ENCODE results near the gene ZNF432.
A peak's percentile ranks its signal among the peaks of the same experiment; 100 is the strongest.
"Not testable (repeated sequence)": the region's sequence is repeated elsewhere in the genome, so short reads cannot be mapped to it uniquely, and the experiment has no call there.

Gene ZNF432

DNA sequence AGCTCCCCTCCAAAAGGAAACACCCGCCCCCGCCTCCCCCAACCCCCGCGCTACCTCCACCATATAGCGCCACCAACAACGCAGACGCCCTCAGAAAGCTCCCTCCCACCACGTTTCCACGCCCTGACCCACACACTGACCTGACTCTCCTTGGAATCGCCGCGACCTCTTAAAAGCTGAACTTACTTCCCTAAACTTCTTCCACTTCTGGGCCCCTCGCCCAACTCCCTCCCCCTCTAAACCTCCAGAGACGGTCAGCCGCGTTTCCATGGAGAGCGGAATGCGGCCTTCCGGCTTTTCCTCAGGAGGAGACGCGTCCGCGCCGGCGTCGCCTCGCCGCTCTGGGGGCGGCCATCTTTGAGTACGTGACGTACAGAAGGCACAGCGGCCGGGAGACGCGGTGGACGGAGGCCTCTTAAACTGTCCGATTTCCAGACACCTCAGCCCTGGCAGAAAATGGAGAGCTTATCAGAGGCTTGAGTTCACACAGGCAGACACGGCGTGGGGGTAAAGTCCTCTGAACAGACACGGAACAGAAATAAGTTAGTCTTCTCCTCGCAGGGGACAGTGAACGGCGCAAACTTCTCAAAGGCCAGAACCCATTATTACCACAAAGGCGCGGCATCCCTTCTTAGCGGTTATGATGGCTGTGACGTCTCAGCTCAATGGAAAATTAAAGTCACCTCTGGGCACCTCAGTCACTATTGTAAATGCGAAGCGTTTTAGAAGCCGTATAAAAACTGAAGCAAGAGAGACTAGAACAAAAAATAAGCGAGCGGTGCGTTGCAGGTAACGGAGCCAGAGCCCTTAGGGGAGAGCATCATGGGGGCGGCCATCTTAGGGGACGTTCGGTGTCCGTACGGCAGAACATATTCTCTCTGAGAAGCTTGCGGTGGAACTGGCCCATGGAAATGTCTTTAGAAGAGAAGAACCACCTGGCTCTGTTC lies at the start of gene ZNF432:
Gene ZNF432 (minus strand): TSS at position 284 of the 947 bp plus-strand sequence. CDS start 1,970 bp downstream, outside the sequence.
- peak; percentile 63 to 75 for DNase-seq (ENCODE audit: low read depth in 1 of 2, low spot score in 1 of 2)

DNA sequence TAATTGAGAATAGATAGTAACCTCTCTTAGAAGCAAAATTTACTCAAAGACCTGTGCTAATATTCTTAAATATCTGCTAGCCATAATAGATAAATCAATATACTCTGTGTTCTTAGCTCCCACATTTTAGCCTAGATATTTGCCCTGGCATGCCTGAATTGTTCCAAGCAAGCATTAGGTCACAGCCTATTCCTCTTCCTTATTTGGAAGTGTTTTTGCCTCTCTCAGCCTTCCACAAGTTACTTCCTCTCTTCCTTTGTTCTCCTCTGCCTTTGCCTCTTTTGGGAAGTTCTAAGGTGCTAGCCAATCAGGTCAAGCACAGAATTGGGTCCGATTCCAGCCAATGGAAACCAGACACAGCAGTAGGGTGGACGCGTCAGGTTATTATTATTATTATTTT lies 47.8 kb upstream of the ZNF432 start:
- DNase-seq (ENCODE audit: low read depth in 1 of 2, low spot score in 1 of 2), result not testable (repeated sequence)

DNA sequence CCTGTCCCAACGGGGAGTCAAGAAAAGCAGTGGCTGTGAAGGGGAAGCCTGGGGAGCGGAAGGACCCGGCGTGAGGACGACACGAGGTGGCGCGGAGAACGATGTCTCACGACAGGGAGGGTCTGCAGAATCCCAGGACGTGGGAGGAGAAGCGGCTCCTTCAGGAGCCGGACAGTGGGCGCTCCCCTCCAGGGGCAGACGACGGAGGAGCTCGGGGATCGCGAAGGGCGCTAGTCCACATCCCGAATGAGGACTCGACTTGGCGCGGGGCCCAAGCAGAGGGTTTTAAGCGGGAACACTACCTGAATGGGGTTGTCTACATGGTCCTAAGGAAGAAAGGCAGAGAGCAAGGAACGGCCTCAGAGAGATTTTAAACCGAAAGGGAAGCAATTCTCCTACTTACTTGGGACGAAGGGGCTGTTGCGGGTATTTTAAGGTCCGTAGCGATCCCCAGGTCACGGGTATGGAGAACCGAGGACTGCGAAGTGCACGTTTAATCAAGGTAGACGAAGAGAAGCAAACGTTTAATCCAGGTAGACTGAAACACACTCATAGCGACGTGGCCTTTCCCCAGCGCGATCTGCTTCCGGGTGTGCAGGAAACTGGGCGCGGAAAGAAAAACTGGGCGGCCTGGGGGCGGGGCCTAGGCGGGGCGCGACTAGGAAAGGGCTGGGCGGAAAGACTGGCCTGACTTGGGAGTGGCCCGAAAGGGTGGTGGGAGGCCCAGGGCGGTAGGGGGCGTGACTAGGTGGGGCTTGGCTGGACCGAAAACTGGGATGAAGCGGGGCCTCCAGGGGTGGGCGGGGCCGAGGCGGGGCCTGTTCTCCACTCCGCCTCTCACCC lies 46.8 kb upstream of the ZNF432 start, which contains the start of gene ZNF841:
Gene ZNF841 (minus strand): TSS at position 594 of the 843 bp plus-strand sequence. CDS start 10,964 bp downstream, outside the sequence.
- peak; percentile 65 to 84 for DNase-seq (ENCODE audit: low read depth in 1 of 2, low spot score in 1 of 2)

DNA sequence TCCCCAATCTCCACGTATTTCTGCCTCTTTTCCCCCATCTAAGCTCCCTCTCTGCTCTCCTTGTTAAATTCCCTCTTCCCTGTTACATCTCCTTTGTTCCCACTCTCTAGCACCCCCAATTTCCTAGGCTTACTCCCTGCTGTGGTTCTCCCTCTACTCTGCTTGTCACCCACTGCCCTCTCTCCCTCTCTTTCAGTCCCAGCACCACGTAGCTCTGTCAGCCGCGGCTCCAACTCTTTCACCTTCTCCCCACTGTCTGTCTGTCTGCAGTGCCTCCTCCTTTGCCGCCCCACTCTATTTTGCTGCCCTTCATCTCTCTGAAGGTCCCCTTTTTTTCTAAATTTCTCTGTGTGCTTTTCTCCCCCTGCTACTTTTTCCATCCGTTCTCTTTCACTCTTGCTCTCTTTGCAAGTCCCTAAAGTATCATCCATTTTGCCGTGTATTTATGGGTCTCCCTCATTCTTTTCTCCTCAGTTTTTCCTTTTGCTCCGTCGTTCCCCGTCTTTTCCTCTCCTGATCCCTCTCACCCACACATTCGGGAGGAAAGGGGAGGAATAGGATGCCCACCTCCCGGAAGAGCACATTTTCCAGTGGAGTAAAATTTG lies 46.0 kb upstream of the ZNF432 start:
- DNase-seq (ENCODE audit: low read depth in 1 of 2, low spot score in 1 of 2), result no peak

DNA sequence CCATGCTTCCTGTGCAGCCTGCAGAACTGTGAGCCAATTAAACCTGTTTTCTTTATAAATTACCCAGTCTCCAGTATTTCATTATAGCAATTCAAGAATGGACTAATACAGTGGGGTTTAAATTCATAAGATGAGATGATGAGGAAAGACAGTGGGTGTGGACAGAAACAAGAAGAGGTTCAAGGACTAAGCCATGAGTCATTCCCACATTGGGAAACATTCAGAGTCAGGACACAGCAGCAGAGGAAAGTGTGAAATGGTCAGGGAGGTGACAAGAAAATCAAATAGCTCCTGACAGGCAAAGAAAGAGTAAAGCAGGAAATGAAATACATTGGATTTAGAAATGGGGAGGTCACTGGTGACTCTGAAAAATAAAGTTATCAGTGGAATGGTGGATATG lies 37.8 kb upstream of the ZNF432 start:
- no peak for DNase-seq (ENCODE audit: low read depth in 1 of 2, low spot score in 1 of 2)

DNA sequence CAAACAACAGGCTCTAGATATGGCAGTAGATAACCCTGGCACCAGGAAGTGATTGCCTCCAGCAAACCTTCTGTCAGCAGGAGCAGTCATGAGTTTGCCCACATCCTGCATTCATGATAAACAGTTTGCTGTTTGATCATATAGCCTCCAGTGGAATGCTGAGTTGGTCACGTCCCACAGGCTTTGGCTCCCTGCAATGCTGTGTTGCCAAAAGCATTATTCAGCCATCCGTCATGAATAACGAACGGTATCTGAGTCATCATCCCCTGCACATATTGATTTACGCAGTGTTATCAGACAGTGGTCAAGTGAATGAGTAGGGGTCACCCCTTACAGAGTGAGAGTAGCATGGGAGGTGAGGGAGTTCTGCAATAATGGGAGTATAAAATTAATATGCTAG lies 21.9 kb upstream of the ZNF432 start:
- DNase-seq (ENCODE audit: low read depth in 1 of 2, low spot score in 1 of 2), result no peak

DNA sequence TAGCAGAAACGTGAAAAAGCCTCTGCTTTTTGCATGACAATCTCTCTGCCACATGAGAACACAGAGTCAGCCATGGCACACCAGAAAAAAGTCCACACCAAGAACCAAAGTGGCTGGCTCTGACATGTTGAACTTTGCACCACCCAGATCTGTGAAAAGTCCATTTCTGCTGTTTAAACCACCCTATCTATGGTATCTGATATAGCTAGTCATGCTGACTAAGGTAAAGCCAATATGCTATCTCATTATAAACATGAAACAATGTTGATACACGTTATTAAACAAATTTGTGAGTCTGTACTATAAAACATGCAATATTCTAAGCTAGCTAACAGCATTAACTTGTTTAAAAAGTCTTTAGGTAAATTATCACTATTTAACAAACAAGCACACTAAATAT lies 21.0 kb upstream of the ZNF432 start:
- no peak for DNase-seq (ENCODE audit: low read depth in 1 of 2, low spot score in 1 of 2)

DNA sequence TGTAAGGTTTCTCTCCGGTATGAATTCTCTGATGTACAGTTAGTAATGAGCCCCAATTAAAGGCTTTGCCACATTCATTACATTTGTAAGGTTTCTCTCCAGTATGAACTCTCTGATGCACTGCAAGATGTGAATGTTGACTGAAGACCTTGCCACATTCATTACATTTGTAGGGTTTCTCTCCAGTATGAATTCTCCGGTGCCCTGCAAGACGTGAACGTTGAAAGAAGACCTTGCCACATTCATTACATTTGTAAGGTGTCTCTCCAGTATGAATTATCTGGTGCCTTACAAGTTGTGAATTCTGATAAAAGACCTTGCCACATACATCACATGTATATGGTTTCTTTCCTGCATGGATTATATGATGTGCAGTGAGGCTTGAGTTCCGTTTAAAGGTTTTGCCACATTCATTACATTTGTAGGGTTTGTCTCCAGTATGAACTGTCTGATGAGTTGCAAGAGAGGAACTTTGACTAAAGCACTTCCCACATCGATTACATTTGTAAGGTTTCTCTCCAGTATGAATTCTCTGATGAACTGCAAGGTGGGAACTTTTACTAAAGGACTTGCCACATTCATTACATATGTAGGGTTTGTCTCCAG lies 17.7 kb upstream of the ZNF432 start:
- DNase-seq (ENCODE audit: low read depth in 1 of 2, low spot score in 1 of 2), result no peak

DNA sequence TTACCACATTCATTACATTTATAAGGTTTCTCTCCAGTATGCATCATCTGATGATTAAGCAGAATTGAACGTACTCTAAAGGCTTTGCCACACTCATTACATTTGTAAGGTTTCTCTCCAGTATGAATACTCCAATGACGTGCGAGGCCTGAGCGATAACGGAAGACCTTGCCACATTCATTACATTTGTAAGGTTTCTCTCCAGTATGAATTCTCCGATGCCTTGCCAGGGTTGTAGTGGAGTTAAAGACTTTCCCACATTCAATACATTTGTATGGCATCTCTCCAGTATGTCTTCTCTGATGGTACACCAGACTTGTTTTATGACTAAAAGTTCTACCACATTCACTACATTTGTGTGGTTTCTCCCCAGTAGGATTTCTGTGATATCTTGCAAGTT lies 16.8 kb upstream of the ZNF432 start:
- DNase-seq (ENCODE audit: low read depth in 1 of 2, low spot score in 1 of 2), result no peak

DNA sequence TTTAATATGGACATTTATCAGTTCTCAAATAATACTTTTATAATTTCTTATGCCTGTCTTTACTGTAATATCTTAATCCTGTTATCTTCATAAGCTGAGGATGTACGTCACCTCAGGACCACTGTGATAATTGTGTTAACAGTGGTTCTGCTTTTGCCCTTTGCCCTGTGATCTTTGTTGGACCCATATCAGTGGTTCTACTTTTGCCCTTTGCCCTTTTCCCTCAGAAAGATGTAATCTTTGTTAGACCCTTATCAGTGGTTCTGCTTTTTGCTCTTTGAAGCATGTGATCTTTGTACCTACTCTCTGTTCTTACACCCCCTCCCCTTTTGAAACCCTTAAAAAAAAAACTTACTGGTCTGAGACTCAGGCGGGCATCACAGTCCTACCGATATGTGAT lies 7.8 kb upstream of the ZNF432 start:
- not testable (repeated sequence) for DNase-seq (ENCODE audit: low read depth in 1 of 2, low spot score in 1 of 2)

DNA sequence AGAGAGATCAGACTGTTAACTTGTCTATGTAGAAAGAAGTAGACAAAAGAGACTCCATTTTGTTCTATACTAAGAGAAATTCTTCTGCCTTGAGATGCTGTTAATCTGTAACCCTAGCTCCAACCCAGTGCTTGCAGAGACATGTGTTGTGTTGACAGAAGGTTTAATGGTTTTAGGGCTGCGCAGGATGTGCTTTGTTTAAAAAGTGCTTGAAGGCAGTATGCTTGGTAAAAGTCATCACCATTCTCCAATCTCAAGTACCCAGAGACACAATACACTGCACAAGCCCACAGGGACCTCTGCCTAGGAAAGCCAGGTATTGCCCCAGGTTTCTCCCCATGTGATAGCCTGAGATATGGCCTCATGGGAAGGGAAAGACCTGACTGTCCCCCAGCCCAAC lies 3.1 kb upstream of the ZNF432 start:
- DNase-seq (ENCODE audit: low read depth in 1 of 2, low spot score in 1 of 2), result not testable (repeated sequence)

DNA sequence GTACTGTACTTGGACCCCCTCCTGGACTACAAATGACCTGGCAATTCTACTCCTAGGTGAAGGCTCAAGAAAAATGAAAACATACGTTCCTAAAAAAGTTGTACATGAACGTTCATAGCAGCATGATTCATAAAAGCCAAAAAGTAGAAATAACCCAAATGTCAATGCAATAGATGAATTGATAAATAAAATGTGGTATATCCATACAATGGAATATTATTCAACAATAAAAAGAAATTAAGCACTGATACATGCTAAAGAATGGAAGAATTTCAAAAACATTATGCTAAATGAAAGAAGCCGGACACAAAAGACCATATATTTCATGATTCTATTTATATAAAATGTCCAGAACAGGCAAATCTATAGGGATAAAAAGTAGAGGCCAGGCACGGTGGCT lies 9.5 kb downstream of the ZNF432 start:
- no peak for DNase-seq (ENCODE audit: low read depth in 1 of 2, low spot score in 1 of 2)

DNA sequence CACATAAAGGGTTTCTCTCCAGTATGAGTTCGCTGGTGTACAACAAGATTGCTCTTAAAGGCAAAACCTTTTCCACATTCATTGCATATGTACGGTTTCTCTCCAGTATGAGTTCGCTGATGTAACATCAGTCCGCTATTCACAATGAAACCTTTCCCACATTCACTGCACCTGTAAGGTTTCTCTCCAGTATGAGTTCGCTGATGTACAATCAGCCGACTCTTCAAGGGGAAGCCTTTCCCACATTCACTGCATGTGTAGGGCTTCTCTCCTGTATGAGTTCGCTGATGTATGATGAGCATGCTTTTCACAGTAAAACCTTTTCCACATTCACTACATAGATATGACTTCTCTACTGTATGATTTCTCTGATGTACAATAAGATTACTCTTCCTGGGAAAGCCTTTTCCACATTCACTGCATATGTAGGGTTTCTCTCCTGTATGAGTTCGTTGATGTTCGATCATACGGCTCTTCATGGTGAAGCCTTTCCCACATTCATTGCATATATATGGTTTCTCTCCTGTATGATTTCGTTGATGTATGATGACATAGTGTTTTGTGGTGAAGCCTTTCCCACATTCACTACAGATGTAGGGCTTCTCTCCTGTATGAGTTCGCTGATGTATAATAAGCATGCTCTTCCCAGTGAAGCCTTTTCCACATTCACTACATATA lies 14.4 kb downstream of the ZNF432 start:
- DNase-seq (ENCODE audit: low read depth in 1 of 2, low spot score in 1 of 2), result no peak

DNA sequence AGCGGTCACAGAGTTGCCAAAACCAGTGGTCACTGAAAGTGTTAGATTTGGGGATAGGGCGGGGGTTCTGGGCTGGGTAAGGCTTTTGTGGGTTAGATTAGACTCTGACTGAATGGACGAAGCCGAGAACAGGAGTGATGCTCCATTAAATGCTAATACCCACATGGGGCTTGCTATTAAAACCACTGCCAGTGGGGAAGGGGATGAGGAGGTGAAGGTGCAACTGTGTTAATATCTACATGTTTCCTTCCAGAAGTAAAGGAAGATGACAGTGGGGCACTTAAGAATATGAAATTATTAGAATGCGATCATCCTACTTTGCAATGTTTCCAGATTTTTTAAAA lies 19.9 kb downstream of the ZNF432 start:
- DNase-seq (ENCODE audit: low read depth in 1 of 2, low spot score in 1 of 2), result no peak

DNA sequence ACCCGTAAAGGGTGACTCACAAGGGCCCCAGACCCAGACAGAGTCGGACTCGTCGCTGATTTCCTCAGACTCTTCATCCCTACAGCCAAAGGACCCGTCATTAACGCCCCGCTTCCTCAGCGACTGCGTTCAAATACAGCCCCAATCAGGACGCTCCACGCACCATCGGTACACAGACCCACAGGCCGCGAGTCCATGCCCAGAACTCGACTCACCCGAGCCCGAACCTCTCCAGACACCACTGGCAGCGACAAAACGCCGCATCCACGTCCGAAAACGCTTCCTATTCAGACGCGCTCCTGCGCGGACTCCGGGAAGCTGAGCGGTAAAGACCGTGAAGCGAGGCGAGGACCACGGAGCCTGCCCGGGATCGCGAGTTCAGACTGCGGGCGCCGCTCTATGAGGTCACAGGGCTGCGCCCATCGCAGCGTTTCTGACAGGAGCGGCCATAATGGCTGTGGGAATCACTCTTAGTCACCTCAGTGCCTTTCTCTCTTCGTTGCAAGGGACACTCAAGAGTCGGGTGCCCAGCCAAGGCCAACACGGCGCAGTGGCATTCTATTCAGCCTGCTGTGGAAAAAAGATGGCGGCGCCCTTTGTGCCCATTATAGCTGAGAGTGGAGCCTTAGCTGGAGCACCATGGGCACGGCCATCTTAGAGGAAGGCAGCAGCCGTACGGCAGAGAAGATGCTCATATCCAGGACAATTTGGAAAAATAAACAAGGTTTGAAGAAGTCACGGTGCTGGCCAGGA lies 20.4 kb downstream of the ZNF432 start, which contains the start of gene ZNF614:
Gene ZNF614 (minus strand): TSS at position 353 of the 753 bp plus-strand sequence. CDS start 2,634 bp downstream, outside the sequence.
- DNase-seq (ENCODE audit: low read depth in 1 of 2, low spot score in 1 of 2), result peak; percentile 64 to 75

DNA sequence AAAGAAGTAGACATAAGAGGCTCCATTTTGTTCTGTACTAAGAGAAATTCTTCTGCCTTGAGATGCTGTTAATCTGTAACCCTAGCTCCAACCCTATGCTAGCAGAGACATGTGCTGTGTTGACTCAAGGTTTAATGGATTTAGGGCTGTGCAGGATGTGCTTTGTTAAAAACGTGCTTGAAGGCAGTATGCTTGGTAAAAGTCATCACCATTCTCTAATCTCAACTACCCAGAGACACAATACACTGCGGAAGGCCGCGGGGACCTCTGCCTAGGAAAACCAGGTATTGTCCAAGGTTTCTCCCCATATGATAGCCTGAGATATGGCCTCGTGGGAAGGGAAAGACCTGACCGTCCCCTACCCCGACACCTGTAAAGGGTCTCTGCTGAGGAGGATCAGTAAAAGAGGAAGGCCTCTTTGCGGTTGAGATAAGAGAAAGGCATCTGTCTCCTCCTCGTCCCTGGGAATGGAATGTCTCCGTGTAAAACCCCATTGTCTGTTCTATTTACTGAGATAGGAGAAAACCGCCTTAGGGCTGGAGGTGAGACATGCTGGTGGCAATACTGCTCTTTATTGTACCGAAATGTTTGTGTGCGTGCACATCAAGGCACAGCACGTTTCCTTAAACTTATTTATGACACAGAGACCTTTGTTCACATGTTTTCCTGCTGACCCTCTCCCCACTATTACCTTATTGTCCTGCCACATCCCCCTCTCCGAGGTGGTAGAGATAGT lies 22.2 kb downstream of the ZNF432 start:
- not testable (repeated sequence) for DNase-seq (ENCODE audit: low read depth in 1 of 2, low spot score in 1 of 2)

DNA sequence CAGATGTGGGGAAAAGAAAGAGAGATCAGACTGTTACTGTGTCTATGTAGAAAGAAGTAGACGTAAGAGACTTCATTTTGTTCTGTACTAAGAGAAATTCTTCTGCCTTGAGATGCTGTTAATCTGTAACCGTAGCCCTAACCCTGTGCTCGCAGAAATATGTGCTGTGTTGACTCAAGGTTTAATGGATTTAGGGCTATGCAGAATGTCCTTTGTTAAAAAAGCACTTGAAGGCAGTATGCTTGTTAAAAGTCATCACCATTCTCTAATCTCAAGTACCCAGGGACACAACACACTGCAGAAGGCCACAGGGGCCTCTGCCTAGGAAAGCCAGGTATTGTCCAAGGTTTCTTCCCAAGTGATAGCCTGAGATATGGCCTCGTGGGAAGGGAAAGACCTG lies 24.2 kb downstream of the ZNF432 start:
- DNase-seq (ENCODE audit: low read depth in 1 of 2, low spot score in 1 of 2), result not testable (repeated sequence)

DNA sequence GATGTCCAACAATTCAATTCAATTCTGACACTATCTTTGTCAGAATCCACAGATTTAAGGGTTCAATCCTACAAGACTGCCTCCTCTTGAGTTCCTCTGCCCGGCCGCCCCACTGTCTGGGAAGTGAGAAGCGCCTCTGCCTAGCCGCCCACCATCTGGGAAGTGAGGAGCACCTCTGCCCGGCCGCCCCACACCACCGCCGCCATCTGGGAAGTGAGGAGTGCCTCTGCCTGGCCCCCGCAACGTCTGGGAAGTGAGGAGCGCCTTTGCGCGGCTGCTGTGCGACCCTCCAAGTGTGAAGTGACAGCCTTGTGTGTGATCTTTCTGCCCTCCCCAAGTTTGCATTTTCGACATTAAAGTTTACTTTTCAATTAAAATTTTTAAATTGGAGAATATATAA lies 26.4 kb downstream of the ZNF432 start:
- DNase-seq (ENCODE audit: low read depth in 1 of 2, low spot score in 1 of 2), result no peak

DNA sequence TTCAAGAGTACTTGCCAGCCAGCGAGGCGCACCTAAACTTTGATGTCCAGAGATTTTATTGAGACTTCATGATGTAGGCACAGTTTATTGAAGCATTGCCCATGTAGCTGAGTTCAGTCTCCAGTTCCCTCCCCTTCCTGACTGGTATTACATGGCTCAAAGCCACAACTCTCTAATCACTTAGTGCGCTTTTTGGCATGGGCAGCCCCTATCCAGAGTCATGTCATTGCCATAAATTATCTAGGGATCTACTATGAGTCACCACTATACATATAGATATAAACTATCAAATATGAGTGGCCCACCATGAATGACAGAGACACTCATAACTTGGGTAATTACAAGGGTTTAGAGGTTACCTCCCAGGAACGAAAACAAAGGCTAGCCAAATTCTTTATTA lies 28.1 kb downstream of the ZNF432 start:
- DNase-seq (ENCODE audit: low read depth in 1 of 2, low spot score in 1 of 2), result no peak
